Measurements from ENCODE around the gene LRRN4CL. TPM values are rescaled to one million over a fixed set of nuclear protein-coding genes. Genes with fewer than 3 reads are reported as not detected.
"Not testable (repeated sequence)": the region's sequence is repeated elsewhere in the genome, so short reads cannot be mapped to it uniquely, and the experiment has no call there.

LRRN4CL gene
- total RNA-seq, 1 donor from 2014 or later = 0.82 TPM

DNA sequence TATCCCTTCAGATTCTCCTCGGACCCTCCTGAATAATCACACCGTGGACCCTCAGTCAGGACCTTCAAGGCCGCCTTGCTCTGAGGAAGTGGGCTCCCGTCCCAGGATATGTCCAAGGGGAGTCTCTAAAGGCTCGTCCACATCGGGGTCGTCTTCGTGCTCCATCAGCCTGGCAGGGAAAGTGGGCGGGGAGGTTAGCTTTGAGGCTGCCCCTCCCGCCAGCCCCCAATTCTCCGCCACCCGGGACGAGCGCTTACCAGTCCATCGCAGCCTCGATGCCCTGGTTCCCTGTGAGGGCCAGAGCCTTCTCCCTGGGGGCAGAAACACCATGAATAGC is 10.9 kb downstream of the LRRN4CL start:
- no peak for DNase-seq (ENCODE audit: low spot score in 2 of 2)
- no peak for FAIRE-seq

GRCh38 chr11:62677714-62678113 is 11.6 kb downstream of the LRRN4CL start:
- DNase-seq (ENCODE audit: low spot score in 2 of 2) (no peak), FAIRE-seq (no peak)

DNA sequence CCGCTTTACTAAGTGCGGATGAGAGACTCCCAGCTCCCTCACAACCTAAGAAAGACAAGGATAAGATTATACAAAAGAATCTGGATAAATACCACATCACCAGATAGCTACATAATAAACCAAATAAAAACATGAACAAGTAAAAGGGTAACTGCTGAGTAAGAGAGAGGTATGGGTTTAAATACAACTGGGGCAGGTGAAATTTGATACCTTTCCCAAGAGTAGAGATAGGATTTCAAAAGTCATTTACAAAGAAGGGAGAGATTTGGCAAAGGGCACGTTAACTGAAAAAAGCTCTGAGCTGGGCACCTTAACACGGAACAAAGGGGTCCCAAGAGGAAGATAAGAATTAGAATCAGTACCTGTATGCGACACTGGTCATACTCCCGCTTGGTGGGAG is 12.2 kb downstream of the LRRN4CL start:
- no peak for FAIRE-seq

DNA sequence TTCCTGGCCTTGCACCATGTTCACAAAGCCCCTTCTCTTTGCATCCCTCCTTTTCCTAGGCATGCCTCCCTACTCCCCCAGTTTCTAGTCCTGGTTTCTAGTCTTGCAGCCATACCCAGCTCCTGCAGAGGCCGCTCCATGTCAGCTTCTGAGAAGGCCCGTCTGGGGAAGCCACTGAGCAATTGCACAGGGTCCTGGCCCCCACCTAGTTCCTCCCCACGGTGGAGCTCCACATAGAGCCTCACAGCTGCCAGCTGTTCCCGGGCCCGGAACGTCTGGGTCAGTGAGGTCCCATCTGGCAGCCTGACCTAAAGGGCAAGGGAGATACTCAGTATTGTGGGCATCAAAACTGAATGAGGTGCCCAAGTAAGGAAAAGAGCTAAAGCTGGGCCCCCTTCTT is 12.6 kb downstream of the LRRN4CL start:
- DNase-seq (ENCODE audit: low spot score in 2 of 2) (no peak), FAIRE-seq (no peak)

More for the DNA sequence above, 12.2 kb downstream of the LRRN4CL start:
- no peak for DNase-seq (ENCODE audit: low spot score in 2 of 2)

- not testable (repeated sequence) for DNase-seq (ENCODE audit: low spot score in 2 of 2); FAIRE-seq
Observed at GRCh38 chr11:62675415-62675814, 13.9 kb downstream of the LRRN4CL start.

- DNase-seq (ENCODE audit: low spot score in 2 of 2) = no peak
- no peak for FAIRE-seq
Observed at GRCh38 chr11:62673196-62673525, 16.2 kb downstream of the LRRN4CL start.

GRCh38 chr11:62671608-62672389 is 17.5 kb downstream of the LRRN4CL start, which contains the start of the genes LBHD1 and UQCC3:
Gene LBHD1, minus strand, starts transcription at chr11:62672267. Its CDS starts 2,236 bp downstream, at chr11:62670031.
Gene UQCC3, plus strand, starts transcription at chr11:62671673. Its CDS starts 73 bp downstream, at chr11:62671746.
- DNase-seq (ENCODE audit: low spot score in 2 of 2) (peak; percentile 73 to 77), FAIRE-seq (no peak)

GRCh38 chr11:62671236-62671607 is 18.1 kb downstream of the LRRN4CL start:
- FAIRE-seq (no peak), DNase-seq (ENCODE audit: low spot score in 2 of 2) (no peak)

- no peak for FAIRE-seq
- no peak for DNase-seq (ENCODE audit: low spot score in 2 of 2)
Observed at GRCh38 chr11:62669420-62670161, 19.7 kb downstream of the LRRN4CL start.

DNA sequence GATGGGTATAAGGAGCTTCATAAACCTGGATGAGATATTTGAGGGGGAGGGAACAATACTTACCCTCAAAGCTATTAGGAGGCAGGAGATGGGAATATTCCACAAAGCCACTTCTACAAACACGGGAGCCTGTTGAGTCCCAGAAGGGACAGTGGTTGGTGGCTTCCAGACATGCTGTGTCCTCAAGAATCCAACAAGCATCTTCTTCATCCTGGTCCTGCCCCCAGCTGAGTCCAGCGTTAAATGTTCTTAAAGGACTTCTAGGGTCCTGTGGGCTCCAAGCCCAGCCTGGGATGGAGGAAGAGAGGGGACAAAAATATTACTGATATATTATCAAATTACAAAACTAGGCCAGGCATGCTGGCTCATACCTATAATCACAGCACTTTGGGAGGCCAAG is 21.9 kb downstream of the LRRN4CL start:
- FAIRE-seq (no peak), DNase-seq (ENCODE audit: low spot score in 2 of 2) (no peak)

GRCh38 chr11:62666259-62666926 is 22.9 kb downstream of the LRRN4CL start:
- DNase-seq (ENCODE audit: low spot score in 2 of 2) (no peak), FAIRE-seq (no peak)

DNA sequence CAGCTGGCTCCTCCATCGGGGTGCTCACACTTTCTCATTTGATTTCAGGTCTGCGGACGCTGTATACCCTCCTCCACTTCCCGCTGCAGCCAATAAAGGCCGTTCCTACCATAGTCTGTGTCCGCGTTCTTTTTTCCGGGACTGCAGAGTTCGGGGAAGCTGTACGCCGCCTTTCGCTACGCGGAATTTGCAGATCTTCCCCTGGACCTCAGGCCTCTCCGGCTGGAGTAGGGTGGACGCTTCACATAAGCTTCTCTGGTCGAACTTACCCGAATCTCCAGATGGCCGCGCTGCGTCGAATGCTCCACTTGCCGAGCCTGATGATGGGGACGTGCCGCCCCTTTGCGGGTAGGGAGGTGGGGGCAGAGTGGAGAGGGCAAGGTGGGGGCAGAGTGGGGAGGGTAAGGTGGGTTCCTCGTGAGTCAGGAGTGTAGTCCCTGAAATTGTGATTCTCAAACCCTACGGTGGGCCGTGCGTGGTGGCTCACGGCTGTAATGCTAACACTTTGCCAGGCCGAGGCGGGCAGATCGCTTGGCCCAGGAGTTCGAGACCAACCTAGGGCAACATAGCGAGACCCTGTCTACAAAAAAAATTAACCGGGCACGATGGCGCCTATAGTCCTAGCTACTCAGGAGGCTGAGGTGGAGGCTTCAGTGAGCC is 23.6 kb downstream of the LRRN4CL start:
- no peak for FAIRE-seq

DNA sequence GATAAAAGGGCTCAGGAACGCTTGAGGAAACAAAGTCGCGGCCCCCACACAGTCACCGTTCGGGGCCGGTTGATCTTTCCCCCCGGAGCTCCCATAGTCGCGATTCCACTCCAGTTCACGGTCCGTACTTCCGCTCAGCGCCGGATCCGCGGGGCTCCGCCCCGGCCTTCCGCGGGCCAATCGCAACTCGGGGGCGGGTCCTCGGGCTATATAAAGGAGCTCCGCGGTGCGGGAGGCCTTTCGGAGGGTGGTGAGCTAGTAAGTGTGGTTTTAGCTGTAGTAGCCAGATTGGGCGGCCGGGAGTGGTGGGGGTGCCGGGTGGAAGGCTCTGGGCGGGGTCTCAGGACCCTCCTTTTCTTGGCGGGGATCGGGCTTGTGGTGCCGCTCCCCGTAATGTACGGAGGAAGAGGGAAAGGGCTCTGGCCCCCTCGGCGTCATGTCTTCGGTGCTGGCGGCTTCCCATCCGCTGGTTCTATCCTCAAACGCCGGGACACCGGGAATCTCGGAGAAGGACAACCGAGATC is 24.2 kb downstream of the LRRN4CL start, which contains the start of the genes C11orf98 and CSKMT:
Gene C11orf98, minus strand, starts transcription at position 136 of the 524 bp plus-strand sequence. Its CDS starts 41 bp downstream, at position 95.
Gene CSKMT, plus strand, starts transcription at position 238 of the 524 bp plus-strand sequence. CDS start 568 bp downstream, outside the sequence.
- FAIRE-seq = no peak

More for the DNA sequence above, 23.6 kb downstream of the LRRN4CL start:
- DNase-seq (ENCODE audit: low spot score in 2 of 2) = peak in 1 of 2 donors; percentile 60

GRCh38 chr11:62664405-62665074 is 24.8 kb downstream of the LRRN4CL start:
- FAIRE-seq = no peak
- no peak for DNase-seq (ENCODE audit: low spot score in 2 of 2)

More for the DNA sequence above, 24.2 kb downstream of the LRRN4CL start, which contains the start of the genes C11orf98 and CSKMT:
- DNase-seq (ENCODE audit: low spot score in 2 of 2) = peak; percentile 92 to 98

- no peak for FAIRE-seq
Observed at GRCh38 chr11:62656796-62657429, 32.4 kb downstream of the LRRN4CL start.

GRCh38 chr11:62654297-62654696 is 35.0 kb downstream of the LRRN4CL start:
- FAIRE-seq = no peak
- no peak for DNase-seq (ENCODE audit: low spot score in 2 of 2)

More at GRCh38 chr11:62656796-62657429, 32.4 kb downstream of the LRRN4CL start:
- no peak for DNase-seq (ENCODE audit: low spot score in 2 of 2)

DNA sequence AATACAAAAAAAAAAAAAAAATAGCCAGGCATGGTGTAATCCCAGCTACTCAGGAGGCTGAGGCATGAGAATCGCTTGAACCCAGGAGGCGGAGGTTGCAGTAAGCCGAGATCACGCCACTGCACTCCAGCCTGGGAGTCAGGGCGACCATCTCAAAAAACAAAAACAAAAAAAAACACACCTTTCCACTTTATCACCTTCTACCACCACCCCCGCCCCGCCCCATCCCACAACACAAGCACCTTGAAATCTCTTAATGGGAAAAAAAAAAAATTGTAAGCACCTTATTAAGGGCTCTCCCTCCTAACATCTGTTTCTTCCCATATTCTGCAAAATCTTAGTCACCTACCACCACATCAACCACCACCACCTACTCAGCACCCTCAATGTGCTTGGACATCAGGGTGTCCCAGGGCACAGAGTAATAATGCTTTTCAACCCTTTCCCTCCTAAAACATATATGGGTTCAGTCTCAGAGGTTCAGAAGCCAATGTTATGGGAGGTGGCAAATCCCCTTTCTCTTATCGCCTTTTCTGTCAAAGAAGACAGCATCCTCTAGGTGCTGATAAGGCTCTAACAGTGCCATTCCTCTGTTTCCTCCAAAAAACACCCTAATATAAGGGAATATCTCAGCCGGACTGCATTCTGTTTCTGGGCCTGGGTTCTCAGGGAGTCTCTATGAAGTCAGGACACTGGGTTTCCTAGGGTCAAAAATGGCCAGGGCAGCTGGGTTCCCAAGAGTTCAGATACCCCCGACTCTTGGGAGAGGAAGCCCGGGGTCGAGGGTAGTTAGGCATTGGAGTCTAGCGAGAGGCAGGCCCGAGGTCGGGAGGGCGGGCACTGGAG is 36.9 kb downstream of the LRRN4CL start:
- no peak for FAIRE-seq

GRCh38 chr11:62650283-62650682 is 39.0 kb downstream of the LRRN4CL start:
- FAIRE-seq; DNase-seq (ENCODE audit: low spot score in 2 of 2): not testable (repeated sequence)

More for the DNA sequence above, 36.9 kb downstream of the LRRN4CL start:
- no peak for DNase-seq (ENCODE audit: low spot score in 2 of 2)

Data from frontal cortex (tissue), 4 donors.